Left lobe of liver (tissue), 2 donors: ENCODE results near the gene GSN. TPM values are rescaled to one million over a fixed set of nuclear protein-coding genes. Genes with fewer than 3 reads are reported as not detected.
A peak's percentile ranks its signal among the peaks of the same experiment; 100 is the strongest.

ENCODE experiments used
- ATAC-seq: fragments of 200-7000 bp; cut with Tn5 transposase; one replicate; pipeline ENCODE4 v1.9.1; 2020; ENCODE audit warnings: mild to moderate bottlenecking, moderate library complexity
- DNase-seq: peaks from one replicate; pipeline ENCODE4 v3.0.0-alpha.2; 2020; ENCODE audit warnings: low spot score
- total RNA-seq: library from RNA; stranded (reverse); gene quantifications from one replicate; pipeline ENCODE4 v1.2.1, GENCODE V29; 2021
- donor health status: DM: no; HTN: no; CAD: no; lungs with moderate emphysema.
- donor health status: DM: no; HTN: yes; CAD: no.

Gene GSN
- total RNA-seq, 1 donor from 2014 or later, result 30.8 TPM

DNA sequence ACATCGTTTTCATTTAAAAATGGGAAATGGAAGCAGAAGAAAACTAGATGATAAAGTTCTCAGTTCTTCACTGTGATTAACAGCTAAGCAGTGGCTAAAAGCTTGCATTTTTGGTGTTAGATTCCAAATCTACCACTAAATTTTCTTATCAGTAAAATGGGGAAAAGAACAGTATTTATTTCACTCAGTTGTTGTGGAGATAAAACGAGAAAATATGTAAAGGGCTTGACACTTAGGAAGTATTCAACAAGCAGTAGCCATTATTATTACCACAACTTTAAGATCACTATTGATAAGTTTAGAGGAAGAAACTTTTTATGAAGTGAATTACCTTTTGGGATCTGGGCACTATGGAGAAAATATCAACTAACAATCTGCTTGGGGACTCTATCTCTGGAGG, 97.6 kb downstream of the GSN start:
- no peak for DNase-seq
- ATAC-seq, result no peak

DNA sequence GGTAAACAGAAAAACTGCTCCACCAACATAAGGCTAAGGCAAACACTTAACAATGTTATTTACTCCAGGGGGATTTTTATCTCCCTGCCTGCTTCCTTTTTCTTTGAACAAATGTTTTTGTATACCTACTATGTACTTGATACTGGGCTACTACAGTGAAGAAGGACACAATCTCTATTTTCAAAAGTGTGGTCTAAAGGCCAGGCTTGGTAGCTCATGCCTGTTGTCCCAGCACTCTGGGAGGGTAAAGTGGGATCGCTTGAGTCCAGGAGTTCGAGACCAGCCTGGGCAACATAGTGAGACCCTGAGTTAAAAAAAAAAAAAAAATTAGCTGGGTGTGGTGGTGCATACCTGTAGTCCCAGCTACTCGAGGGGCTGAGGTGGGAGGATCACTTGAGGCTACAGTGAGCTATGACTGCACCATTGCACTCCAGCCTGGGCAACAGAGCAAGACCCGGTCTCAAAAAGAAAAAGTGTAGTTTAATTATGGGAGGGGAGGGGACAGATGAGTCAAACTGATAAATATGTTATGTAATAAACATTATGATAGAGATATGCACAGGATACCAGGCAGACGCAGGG, 98.7 kb downstream of the GSN start:
- ATAC-seq (no peak), DNase-seq (no peak)

DNA sequence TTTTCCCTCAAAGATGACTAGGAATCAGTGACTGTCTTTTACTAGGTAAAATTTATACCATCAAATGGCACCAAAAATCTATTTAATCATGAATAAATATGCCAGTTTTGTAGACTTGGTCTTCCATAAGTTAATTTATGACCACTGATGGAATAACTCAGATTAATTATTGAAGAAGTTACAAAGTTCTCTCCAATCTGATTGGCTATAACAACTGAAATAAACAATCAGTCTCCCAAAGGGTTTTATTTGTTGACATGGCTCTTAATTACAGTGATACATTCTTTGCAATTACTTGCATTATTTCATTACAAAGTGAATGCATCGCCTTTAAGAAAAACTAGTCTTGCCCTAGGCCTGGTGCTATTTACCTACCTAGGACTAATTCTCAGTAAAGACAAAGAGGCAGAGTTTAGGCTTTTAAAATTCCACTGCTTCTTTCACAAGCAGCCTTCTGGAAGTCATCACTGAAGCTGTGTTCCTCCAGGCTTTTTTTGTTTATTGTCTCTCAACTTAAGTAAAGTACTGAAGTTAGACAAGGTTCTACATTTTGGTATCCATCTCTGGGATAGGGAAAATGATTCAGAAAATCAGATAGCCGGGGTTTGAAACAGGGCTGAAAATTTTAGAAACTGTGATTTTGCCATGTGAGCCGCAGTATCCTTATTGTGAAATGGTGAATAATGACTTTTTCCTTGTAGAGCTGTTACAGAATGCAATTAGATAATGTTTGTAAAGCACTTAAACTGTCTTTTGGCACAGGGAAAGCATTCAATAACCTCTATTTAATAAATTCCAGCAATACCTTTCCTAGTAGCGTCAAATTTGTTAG, 99.6 kb downstream of the GSN start:
- ATAC-seq (no peak), DNase-seq (no peak)

DNA sequence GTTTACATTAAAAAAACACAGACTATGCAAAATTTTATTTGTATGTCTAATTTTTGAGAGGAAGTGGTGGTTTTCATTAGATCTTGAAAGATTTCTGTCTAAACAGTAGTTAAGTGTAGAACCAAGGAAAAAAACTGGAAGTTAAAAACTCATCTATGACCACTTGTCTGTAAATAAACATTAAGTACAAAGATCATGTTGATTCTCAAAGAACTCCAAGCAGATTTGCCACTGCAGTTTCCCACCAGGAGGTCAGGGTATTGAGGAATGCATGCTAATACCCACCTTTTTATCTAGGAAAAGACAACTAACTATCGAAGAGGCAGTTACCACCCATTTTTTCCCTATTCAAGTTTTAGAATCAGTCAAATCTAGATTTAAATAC, 100.2 kb downstream of the GSN start:
- ATAC-seq (peak; percentile 7), DNase-seq (no peak)

DNA sequence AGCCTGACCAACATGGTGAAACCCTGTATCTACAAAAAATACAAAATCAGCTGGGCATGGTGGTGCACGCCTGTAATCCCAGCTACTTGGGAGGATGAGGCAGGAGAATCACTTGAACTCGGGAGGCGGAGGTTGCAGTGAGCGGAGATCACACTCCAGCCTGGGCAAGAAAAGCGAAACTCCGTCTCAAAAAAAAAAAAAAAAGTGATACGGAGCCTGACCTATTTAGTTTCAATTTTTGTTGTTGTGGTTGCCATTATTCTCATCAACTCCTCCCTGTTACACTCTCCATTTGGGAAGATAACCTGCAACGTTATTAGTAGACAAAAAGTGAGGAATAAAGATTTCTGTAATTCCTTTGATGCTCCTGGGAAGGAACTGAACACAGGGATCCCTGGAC, 100.8 kb downstream of the GSN start:
- no peak for ATAC-seq
- no peak for DNase-seq

DNA sequence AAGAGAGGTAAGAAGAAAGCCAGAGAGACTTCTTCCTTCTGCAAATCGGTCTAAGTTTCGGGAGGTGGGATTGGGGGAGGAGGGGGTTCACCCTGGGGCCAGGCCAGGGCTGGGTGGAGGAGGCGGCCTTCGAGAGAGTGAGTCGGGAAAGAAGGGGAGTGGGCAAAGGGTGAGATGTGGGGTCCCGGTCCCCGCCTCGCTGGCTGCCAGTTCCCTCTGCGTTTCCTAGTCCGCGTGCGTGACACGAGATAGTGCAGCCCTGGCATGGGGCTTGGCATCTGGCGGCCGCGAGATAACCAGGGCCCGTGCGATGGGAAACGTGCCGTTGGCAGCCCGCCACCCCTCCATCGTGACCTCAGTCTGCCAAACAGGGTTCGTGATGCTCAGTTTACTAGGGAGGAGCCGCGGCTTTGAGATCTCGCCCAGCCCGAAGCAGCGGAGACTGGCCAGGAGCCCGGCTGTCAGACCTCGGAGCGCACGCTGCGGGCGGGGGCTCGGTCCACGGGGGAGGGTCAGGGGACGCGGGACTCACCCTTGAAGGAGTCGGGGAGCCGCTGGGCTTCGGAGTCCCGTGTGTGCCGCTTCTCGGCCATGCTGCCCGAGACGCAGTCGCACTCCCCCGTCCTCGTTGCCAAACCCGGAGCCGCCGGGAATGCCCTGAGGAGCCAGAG, 101.8 kb downstream of the GSN start, which contains the start of gene STOM:
STOM (minus strand) TSS at position 656 of the 671 bp plus-strand sequence; CDS start at position 593, 63 bp downstream.
- DNase-seq (peak; percentile 99), ATAC-seq (peak; percentile 73)

DNA sequence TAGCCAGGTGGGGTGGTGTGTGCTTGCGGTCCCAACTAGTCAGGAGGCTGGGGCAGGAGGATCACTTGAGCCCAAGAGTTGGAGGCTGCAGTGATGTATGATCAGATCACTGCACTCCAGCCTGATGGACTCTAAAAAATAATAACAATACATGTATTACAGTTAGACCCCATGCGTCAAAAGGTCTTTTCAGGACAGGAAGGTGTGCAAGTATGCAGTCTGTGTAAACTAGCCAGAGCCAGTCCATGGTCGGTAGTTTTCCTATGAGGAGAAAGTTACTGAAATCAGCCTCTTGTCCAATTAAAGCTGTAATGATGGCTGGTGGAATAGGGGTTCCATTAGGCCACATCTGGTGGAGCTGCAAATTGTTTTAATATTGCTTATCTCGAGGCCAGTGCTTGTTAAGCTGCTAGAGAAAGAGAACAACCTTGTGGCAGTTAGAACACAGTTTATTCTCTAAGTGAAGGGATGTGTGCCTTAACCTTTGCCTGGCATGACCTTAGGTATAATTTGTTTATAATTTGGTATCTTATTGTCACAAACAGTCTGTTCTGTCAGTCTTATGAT, 103.6 kb downstream of the GSN start:
- ATAC-seq (no peak), DNase-seq (no peak)

DNA sequence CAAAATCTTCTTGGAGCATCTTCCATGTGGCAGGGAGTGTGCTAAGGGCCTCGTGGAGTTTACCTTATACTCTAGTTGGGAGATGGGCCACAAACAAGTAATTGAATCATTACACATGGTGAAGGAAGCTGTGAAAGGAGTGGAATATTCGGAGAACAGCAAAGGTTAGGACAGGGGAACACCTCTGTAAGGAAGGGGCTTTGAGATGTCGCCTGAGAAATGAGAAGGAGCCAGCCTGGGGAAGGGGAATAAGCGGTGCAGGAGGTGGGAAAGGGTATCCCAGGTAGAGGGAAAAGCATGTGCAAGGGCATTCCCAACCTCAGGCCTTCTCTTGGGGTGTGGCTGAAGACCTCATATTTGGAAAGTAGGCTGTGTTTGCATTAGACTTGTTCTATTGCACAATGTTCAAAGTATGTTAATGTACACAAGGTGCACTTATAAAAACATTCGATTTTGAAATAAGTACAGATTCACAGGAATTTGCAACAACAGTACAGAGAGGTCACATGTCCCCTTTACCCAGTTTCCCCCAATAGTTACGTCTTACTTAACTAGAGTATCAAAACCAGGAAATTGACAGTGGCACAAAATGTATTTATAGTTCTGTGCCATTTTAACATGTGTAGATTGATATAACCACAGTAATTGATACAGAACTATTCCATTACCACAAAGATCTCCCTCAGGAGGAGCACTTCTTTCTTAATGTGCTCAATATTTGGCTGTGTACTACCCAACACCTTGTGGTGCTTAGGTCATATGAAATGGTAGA, 104.5 kb downstream of the GSN start:
- DNase-seq, result no peak
- ATAC-seq, result no peak

DNA sequence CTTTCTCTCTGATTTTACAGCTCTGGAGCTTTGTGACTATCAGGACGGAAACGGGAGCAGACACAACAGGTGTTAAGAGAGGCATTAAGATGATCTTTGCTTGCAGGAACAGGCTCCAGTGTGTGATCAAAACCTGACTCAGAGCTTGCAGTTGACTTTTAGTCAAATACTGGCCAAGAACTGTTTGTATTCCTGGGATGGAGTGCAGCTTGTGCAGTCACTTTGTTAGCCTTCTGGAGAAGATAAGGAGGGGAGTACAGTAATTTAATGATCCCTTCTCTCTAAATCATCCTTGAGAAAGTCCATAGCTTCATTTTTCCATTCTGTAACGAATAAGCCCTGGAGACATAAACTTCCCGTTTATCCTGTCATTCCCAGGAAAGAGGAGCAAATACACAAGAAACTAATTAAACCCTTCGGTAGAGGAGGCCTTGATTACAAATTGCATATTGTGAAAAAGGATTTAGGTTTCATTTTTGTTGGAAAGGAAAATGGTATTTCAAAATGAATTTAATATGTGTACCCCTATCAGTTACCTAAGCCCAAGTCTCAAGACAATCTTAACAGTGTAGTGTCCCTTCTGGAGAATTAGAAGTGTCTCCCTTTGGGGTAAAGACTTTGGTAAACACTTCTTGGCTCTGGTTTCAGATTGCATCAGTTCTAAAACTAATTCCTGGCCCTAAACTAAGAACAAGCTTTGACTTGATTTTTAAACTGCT, 105.2 kb downstream of the GSN start:
- ATAC-seq (no peak), DNase-seq (no peak)

DNA sequence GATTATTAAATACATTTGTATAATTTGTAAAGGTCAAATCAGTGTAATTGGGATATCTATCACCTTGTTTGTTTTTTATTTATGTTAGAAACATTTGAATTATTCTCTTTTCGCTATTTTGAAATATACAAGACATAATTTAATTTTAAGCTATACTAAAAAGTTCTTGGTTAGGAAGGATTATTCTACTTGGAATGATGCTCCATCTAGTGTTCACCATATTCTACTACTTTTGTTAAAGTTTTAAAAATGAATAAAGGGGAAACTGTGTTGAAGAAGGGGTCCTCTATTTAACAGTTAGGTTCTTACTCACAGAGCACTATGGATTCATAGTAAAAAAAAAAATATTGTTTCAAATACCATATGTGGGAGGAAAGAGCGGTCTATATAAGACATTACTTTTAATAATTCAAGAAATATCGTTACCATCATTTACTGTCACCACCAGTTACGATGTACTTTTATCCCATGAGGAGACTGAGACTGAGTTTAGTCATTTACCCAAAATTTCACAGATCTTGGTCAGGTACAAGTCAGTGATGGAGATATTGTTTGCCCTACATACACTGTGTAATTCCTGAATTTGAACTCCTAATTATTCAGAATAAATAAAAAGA, 108.4 kb downstream of the GSN start:
- no peak for DNase-seq
- ATAC-seq, result peak; percentile 50

DNA sequence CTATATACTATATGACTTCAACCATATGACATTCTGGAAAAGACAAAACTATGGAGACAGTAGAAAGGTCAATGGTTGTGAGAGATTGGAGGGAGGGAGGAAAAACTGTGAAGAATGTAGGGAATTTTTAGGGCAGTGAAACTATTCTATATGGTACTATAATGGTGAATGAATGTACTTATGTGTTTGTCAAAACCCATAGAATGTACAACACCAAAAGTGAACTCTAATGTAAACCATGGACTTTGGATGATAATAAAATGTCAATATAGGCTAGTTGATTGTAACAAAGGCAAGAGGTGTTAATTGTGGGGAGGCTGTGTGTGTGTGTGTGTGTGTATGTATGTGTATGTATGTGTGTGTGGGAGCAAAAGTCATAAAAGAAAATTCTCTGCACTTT, 112.9 kb downstream of the GSN start:
- no peak for DNase-seq
- ATAC-seq, result no peak

Other genes starting within 250 kb of the GSN start
- gene C5, start 217.9 kb upstream of the GSN start, total RNA-seq, result 386 TPM
- gene CNTRL, start 193.2 kb upstream of the GSN start, total RNA-seq, result 3.6 TPM
- gene RAB14, start 66.3 kb upstream of the GSN start, total RNA-seq, result 50.0 TPM
- gene STOM, start 102.1 kb downstream of the GSN start, total RNA-seq, result 217 TPM
- 1.2 TPM for gene GGTA1, start 231.7 kb downstream of the GSN start, total RNA-seq